GM19240 (cell line): ENCODE data around the gene DPF1.
"Not testable (repeated sequence)": the region's sequence is repeated elsewhere in the genome, so short reads cannot be mapped to it uniquely, and the experiment has no call there.

Source experiments
- DNase-seq: peaks from one replicate; pipeline ENCODE4 v3.0.0; 2011; ENCODE audit warnings: low spot score; ENCODE audit not compliant: insufficient read length

The DPF1 gene

GRCh38 chr19:38250821-38251563 is 27.0 kb upstream of the DPF1 start:
- no peak for DNase-seq

GRCh38 chr19:38250428-38250820 is 26.4 kb upstream of the DPF1 start:
- no peak for DNase-seq

GRCh38 chr19:38248421-38248820 is 24.4 kb upstream of the DPF1 start:
- DNase-seq, result no peak

GRCh38 chr19:38247734-38248268 is 23.8 kb upstream of the DPF1 start:
- no peak for DNase-seq

- DNase-seq, result no peak
These were observed 23.1 kb upstream of the DPF1 start for GRCh38 chr19:38247126-38247525.

- no peak for DNase-seq
These were observed 21.9 kb upstream of the DPF1 start for GRCh38 chr19:38245826-38246498.

- DNase-seq, result no peak
These were observed 19.3 kb upstream of the DPF1 start for GRCh38 chr19:38243279-38243673.

- no peak for DNase-seq
These were observed 15.8 kb upstream of the DPF1 start for GRCh38 chr19:38239816-38240215.

GRCh38 chr19:38234615-38235014 is 10.6 kb upstream of the DPF1 start:
- no peak for DNase-seq

GRCh38 chr19:38233740-38234251 is 9.8 kb upstream of the DPF1 start:
- DNase-seq, result peak; percentile 81

GRCh38 chr19:38231918-38232317 is 7.9 kb upstream of the DPF1 start:
- no peak for DNase-seq

GRCh38 chr19:38230506-38231133 is 6.6 kb upstream of the DPF1 start:
- DNase-seq, result not testable (repeated sequence)

- DNase-seq, result peak; percentile 90
These were observed 5.6 kb upstream of the DPF1 start for GRCh38 chr19:38229585-38230073.

GRCh38 chr19:38228491-38229439 is 4.7 kb upstream of the DPF1 start:
- DNase-seq, result no peak

- DNase-seq, result no peak
These were observed 4.0 kb upstream of the DPF1 start for GRCh38 chr19:38228005-38228377.

GRCh38 chr19:38227287-38228004 is 3.4 kb upstream of the DPF1 start:
- DNase-seq, result no peak

- DNase-seq, result not testable (repeated sequence)
These were observed 819 bp upstream of the DPF1 start for GRCh38 chr19:38224863-38225218.

GRCh38 chr19:38223617-38224013 is 407 bp downstream of the DPF1 start:
- no peak for DNase-seq

GRCh38 chr19:38223119-38223523 is 901 bp downstream of the DPF1 start:
- no peak for DNase-seq
